Measurements from ENCODE around the gene APP.

Gene APP

GRCh38 chr21:25897383-25897782 is 273.2 kb downstream of the APP start:
- DNase-seq, result no peak

- DNase-seq, result no peak
These were observed 274.0 kb downstream of the APP start for GRCh38 chr21:25896501-25897056.

- peak in 1 of 2 experiments; percentile 76 for DNase-seq
These were observed 274.9 kb downstream of the APP start for GRCh38 chr21:25895565-25896205.

GRCh38 chr21:25893191-25893590 is 277.4 kb downstream of the APP start:
- DNase-seq, result no peak

GRCh38 chr21:25891596-25891995 is 279.0 kb downstream of the APP start:
- no peak for DNase-seq

GRCh38 chr21:25890001-25890400 is 280.6 kb downstream of the APP start:
- no peak for DNase-seq

- no peak for DNase-seq
These were observed 281.9 kb downstream of the APP start for GRCh38 chr21:25888711-25889110.

- no peak for DNase-seq
These were observed 282.8 kb downstream of the APP start for GRCh38 chr21:25887646-25888306.

- no peak for DNase-seq
These were observed 283.4 kb downstream of the APP start for GRCh38 chr21:25887166-25887565.

- DNase-seq, result no peak
These were observed 284.7 kb downstream of the APP start for GRCh38 chr21:25885880-25886279.

- DNase-seq, result peak in 1 of 2 experiments; percentile 34
These were observed 285.2 kb downstream of the APP start for GRCh38 chr21:25885405-25885804.

- no peak for DNase-seq
These were observed 286.3 kb downstream of the APP start for GRCh38 chr21:25884311-25884710.

- peak; percentile 59 to 71 for DNase-seq
These were observed 288.8 kb downstream of the APP start for GRCh38 chr21:25881524-25882376.

- no peak for DNase-seq
These were observed 291.4 kb downstream of the APP start for GRCh38 chr21:25879203-25879602.

- DNase-seq, result no peak
These were observed 292.2 kb downstream of the APP start for GRCh38 chr21:25878344-25878743.

GRCh38 chr21:25872271-25872670 is 298.3 kb downstream of the APP start:
- DNase-seq, result no peak

- DNase-seq, result peak in 1 of 2 experiments; percentile 14
These were observed 299.0 kb downstream of the APP start for GRCh38 chr21:25871566-25871965.

- DNase-seq, result no peak
These were observed 300.5 kb downstream of the APP start for GRCh38 chr21:25870084-25870483.

- DNase-seq, result no peak
These were observed 303.5 kb downstream of the APP start for GRCh38 chr21:25867061-25867460.

GRCh38 chr21:25863747-25864146 is 306.8 kb downstream of the APP start:
- DNase-seq, result no peak

GRCh38 chr21:25863031-25863430 is 307.5 kb downstream of the APP start:
- DNase-seq, result no peak

GRCh38 chr21:25862596-25862995 is 308.0 kb downstream of the APP start:
- DNase-seq, result peak in 1 of 2 experiments; percentile 30

- DNase-seq, result no peak
These were observed 308.5 kb downstream of the APP start for GRCh38 chr21:25862112-25862511.

Measured in NCI-H524 (cell line).